ENCODE measurements around the gene SNX27. TPM values are rescaled to one million over a fixed set of nuclear protein-coding genes. Genes with fewer than 3 reads are reported as not detected.

The SNX27 gene
- total RNA-seq, 1 experiment from 2014 or later: 56.0 TPM

- no peak for TF ChIP-seq CBFB (CRISPR knock-in tag; IDR thresholded peaks at IDR 0.05; ENCODE audit: low read depth)
- no peak for TF ChIP-seq GABPB1 (CRISPR knock-in tag; IDR thresholded peaks at IDR 0.05)
- TF ChIP-seq RELA (CRISPR knock-in tag; IDR thresholded peaks at IDR 0.05; ENCODE audit: borderline replicate concordance): no peak
- TF ChIP-seq ZNF281 (CRISPR knock-in tag; IDR thresholded peaks at IDR 0.05): no peak
- no peak for TF ChIP-seq MXD4 (CRISPR knock-in tag; IDR thresholded peaks at IDR 0.05; ENCODE audit: borderline replicate concordance)
- no peak for TF ChIP-seq CTCF (IDR thresholded peaks at IDR 0.05)
- TF ChIP-seq E2F1 (CRISPR knock-in tag; IDR thresholded peaks at IDR 0.05): no peak
Measured at GRCh38 chr1:151741516-151741915, 129.7 kb downstream of the SNX27 start (continued).

Other genes starting within 250 kb of the SNX27 start
- gene SELENBP1, start 239.3 kb upstream of the SNX27 start, total RNA-seq (2021): 17.9 to 23.9 TPM (median 20.2 TPM) in 3 replicates
- 360 to 414 TPM (median 383 TPM) in 3 replicates for gene PSMB4, start 212.5 kb upstream of the SNX27 start, total RNA-seq (2021)
- gene POGZ, start 152.6 kb upstream of the SNX27 start, total RNA-seq (2021): 88.1 to 107 TPM (median 105 TPM) in 3 replicates
- gene CGN, start 100.7 kb upstream of the SNX27 start, total RNA-seq (2021): 52.4 to 68.7 TPM (median 55.6 TPM) in 3 replicates
- gene TUFT1, start 71.7 kb upstream of the SNX27 start, total RNA-seq (2021): 7.7 to 8.6 TPM (median 7.9 TPM) in 3 replicates
- 0.34 to 0.64 TPM (median 0.42 TPM) in 3 replicates for gene CELF3, start 104.8 kb downstream of the SNX27 start, total RNA-seq (2021)
- 0.92 TPM in 1 of 3 replicates, not detected in the others for gene RIIAD1, start 109.5 kb downstream of the SNX27 start, total RNA-seq (2021)
- 88.8 to 99.3 TPM (median 95.5 TPM) in 3 replicates for gene MRPL9, start 151.4 kb downstream of the SNX27 start, total RNA-seq (2021)
- 21.8 to 25.3 TPM (median 24.0 TPM) in 3 replicates for gene TDRKH, start 178.4 kb downstream of the SNX27 start, total RNA-seq (2021)
- gene LINGO4, start 193.4 kb downstream of the SNX27 start, total RNA-seq (2021): not detected in 3 replicates
- gene RORC, start 219.8 kb downstream of the SNX27 start, total RNA-seq (2021): 0.30 to 0.53 TPM (median 0.44 TPM) in 3 replicates
- gene C2CD4D, start 227.8 kb downstream of the SNX27 start, total RNA-seq (2021): 0.85 to 2.0 TPM (median 0.94 TPM) in 3 replicates
- gene THEM5, start 241.7 kb downstream of the SNX27 start, total RNA-seq (2021): not detected in 3 replicates

Measured in WTC11 (cell line).